CMK (cell line): ENCODE results near the gene STAP2.
"Not testable (repeated sequence)": the region's sequence is repeated elsewhere in the genome, so short reads cannot be mapped to it uniquely, and the experiment has no call there.

Experiments
- DNase-seq: peaks from one replicate; pipeline ENCODE4 v3.0.0-alpha.2; 2010; ENCODE audit warnings: low read depth

The STAP2 gene

DNA sequence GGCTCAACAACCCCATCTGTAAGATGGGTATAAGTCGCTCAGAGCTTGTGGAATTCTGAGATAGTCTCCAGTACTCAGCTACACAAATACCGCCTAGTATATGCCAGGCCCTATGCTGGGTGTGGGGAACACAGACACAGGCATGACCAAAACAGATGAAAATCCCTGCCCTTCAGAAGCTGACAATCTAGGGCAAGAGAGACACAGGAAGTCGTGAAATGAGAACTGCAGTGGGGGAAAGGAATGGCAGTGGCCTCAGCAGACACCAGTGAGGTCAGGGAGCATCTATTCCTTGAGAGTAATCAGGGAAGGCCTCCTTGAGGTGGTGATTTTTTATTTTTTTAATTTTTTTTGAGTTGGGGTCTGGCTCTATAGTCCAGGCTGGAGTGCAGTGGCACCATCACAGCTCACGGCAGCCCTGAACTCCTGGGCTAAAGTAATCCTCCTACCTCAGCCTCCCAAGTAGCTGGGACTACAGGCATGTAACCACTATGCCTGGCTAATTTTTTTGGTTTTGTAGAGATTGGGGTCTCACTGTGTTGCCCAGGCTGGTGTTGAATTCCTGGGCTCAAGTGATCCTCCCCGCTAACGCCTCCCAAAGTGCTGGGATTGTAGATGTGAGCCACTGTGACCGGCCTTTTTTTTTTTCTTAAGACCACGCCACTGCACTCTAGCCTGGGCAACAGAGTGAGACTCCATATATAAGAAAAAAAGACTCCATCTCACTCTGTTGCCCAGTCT, 39.6 kb downstream of the STAP2 start:
- no peak for DNase-seq

GRCh38 chr19:4297901-4298809, 40.5 kb downstream of the STAP2 start:
- no peak for DNase-seq

DNA sequence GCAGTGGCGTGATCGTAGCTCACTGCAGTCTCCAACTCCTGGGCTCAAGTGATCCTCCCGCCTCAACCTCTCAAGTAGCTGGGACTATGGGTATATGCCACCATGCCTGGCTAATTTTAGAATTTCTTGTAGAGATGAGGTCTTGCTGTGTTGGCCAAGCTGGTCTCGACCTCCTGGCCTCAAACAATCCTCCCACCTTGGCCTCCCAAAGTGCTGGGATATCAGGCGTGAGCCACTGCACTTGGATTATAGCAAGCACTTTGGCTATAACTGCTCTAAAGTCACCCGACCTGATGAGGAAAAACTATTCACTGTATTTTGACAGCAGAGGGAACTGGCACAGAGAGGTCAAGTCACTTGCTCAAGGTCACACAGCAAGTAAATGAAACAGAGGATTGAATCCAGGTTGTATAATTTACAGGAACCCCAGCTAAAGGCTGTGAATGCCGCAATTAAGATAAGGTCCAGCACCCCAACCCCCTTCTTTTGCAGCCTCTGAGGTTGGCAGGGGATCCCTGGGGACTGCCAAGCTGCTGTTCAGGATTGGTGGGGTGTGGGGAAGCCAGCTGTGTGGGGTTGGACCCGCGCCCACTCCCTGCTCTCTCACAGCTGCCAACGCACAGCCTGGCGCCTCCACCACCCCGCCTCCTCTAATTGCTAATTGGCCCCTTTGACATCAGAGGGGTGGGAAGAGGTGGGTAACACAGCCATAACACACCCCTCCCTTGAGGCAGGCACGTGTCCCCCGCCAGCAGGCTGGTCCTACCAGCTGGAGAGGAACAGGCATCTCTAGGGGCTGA, 42.5 kb downstream of the STAP2 start:
- no peak for DNase-seq

GRCh38 chr19:4294389-4294788, 44.2 kb downstream of the STAP2 start:
- DNase-seq: no peak

GRCh38 chr19:4292515-4292914, 46.1 kb downstream of the STAP2 start:
- no peak for DNase-seq

DNA sequence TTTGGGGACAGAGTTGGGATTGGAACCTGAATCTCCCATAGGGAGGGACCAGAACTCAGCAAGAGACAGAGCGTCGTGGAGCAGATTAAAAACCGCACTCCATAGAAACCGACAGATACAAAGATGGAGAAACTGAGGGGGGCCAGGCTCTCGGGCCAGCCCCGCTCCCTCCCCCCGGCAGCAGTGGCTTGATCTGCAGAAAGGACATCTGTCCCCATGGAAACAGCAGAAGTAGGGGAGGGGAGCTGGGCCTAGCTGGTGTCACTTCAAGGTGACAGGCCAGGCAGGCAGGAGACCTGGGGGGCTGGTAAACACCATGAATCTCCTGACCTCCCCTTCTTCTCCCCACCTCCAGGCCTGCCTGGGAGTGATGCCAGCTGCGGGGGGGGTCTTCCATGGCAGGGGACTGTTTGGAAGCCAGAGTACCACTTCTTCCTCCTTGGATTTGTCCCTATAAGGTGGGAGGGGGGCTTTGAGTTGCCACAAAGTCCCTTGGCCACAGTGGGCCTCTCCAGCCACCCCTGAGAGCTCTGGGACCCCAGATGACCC, 47.4 kb downstream of the STAP2 start:
- DNase-seq: no peak

DNA sequence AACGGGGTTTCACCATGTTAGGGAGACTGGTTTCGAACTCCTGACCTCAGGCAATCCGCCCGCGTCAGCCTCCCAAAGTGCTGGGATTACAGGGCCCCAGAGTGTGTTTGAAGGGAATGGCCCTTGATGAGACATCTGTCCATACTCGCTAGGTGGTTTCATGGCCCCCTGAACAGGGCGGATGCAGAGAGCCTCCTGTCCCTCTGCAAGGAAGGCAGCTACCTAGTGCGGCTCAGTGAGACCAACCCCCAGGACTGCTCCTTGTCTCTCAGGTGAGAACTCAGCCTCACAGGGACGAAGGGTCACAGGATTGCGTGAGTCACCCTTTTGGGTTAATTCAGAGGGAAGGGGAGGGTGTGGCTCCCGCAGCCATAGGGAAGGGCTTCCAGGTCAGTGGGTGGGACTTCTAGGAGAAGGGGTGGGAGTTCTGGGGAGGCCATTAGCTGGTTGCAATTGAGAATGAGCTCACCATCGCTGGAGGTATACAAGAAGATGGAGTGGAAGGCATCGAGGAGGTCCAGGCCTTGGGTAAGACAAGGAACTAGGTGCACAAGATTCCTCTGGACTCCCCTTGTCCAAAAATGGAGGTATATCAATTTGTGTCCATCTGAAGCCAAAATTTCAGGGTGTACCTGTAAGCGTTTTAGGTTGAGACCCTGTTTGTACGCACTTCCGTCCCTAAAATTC, 50.4 kb downstream of the STAP2 start:
- DNase-seq: no peak

DNA sequence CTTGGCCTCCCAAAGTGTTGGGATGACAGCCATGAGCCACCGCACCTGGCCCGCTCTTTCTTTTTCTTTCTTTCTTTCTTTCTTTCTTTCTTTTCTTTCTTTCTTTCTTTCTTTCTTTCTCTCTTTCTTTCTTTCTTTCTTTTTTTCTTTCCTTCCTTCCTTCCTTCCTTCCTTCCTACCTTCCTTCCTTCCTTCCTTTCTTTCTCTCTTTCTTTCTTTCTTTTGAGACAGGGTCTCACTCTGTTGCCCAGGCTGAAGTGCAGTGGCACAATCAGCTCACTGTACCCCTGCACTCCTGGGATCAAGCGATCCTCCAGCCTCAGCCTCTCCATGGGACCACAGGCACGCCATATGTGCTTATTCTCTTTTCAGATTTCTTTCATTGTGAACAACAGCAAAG, 52.5 kb downstream of the STAP2 start:
- not testable (repeated sequence) for DNase-seq

- no peak for DNase-seq
These were observed 53.7 kb downstream of the STAP2 start for GRCh38 chr19:4284974-4285373.

DNA sequence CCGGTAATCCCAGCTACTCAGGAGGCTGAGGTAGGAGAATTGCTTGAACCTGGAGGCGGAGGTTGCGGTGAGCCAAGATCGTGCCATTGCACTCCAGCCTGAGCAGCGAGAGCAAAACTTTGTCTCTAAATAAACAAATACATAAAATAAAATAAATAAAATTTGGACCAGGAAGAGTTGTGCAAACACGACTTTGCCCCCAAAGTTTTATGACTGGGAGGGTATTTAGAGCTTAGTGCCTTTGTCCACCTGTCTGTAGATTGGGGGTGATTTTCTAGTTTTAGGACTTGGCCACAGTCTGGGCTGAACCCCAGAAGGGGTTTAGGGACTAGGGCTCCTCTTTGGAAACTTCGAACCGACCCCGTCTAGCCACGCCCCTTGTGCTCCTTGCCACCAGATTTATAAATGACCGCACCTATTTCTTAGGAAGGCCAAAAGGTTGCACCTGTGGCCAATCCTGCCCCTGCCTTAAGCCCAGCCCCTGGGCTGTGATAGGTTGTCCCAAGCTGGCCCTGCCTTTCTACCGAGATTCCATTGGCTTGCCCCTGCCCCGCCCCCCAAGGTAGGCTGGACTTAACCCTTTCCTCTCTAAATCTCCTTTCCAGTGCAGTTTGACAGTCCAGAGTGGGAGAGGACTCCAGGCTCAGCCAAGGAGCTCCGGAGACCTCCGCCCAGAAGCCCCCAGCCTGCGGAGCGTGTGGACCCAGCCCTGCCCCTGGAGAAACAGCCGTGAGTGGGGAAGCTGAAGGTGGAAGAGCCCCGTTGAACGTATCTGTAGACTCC, 54.3 kb downstream of the STAP2 start:
- no peak for DNase-seq

- DNase-seq: no peak
These were observed 58.9 kb downstream of the STAP2 start for GRCh38 chr19:4279530-4280422.

GRCh38 chr19:4279267-4279529, 59.4 kb downstream of the STAP2 start:
- no peak for DNase-seq

- DNase-seq: no peak
These were observed 60.0 kb downstream of the STAP2 start, which contains the start of gene SHD for GRCh38 chr19:4278419-4279266. Gene SHD (plus strand): TSS chr19:4279266. CDS start chr19:4280064, 798 bp downstream.

GRCh38 chr19:4278010-4278409, 60.6 kb downstream of the STAP2 start:
- DNase-seq: no peak

- no peak for DNase-seq
These were observed 61.4 kb downstream of the STAP2 start for GRCh38 chr19:4277191-4277696.

- not testable (repeated sequence) for DNase-seq
These were observed 64.3 kb downstream of the STAP2 start for GRCh38 chr19:4274321-4274686.
